Ovary (tissue), 3 donors: Measurements from ENCODE around the gene ATP5MC2.

Experiments used
- EP300 ChIP-seq: sonication (generic); formaldehyde crosslinking; IDR thresholded peaks from one replicate; pipeline ENCODE4 v1.6.1; 2017; ENCODE audit warnings: antibody characterized with exemption
- POLR2A ChIP-seq: fragments of 450-650 bp; IDR thresholded peaks from one replicate; pipeline ENCODE4 v1.6.1; 2017; ENCODE audit warnings: antibody characterized with exemption, mild to moderate bottlenecking, moderate library complexity
- TF ChIP-seq, protein P1 (sequence below), 3 donors: fragments of 450-650 bp in 2 of 3; fragments of 200-600 bp in 1 of 3; IDR thresholded peaks; one replicate each; pipeline versions ENCODE4 v1.5.1 to v1.8.0; 2016 to 2022; ENCODE audit warnings: antibody characterized with exemption in 3 of 3, mild to moderate bottlenecking in 1 of 3
- donor health status: DM: no; HTN: no; CAD: no.

DNA sequence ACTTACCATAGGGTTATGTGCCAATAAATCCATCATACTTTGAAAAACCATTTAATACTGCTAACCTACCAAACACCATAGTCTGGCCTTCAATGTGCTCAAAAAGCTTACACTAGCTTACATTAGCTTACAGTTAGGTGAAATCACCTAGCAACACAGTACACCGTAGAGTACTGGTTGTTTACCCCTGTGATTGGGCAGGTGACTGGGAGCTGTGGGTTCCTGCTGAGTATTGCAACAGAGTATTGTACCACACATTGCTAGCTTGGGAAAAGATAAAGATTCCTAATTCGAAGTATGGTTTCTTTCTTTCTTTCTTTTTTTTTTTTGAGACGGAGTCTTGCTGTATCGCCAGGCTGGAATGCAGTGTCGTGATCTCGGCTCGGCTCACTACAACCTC, 5.6 kb downstream of the ATP5MC2 start:
- TF ChIP-seq, protein P1, sequence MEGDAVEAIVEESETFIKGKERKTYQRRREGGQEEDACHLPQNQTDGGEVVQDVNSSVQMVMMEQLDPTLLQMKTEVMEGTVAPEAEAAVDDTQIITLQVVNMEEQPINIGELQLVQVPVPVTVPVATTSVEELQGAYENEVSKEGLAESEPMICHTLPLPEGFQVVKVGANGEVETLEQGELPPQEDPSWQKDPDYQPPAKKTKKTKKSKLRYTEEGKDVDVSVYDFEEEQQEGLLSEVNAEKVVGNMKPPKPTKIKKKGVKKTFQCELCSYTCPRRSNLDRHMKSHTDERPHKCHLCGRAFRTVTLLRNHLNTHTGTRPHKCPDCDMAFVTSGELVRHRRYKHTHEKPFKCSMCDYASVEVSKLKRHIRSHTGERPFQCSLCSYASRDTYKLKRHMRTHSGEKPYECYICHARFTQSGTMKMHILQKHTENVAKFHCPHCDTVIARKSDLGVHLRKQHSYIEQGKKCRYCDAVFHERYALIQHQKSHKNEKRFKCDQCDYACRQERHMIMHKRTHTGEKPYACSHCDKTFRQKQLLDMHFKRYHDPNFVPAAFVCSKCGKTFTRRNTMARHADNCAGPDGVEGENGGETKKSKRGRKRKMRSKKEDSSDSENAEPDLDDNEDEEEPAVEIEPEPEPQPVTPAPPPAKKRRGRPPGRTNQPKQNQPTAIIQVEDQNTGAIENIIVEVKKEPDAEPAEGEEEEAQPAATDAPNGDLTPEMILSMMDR (IDR thresholded peaks at IDR 0.05), result no peak
- TF ChIP-seq POLR2A, result no peak
- TF ChIP-seq EP300, result no peak
